HG02642 (cell line): ENCODE measurements around the gene ANK2.

ENCODE experiments used
- ATAC-seq: cut with Tn5 transposase; IDR thresholded peaks from one replicate; pipeline ENCODE4 v1.9.1; 2021; ENCODE audit warnings: mild to moderate bottlenecking; ENCODE audit not compliant: unreplicated experiment, poor library complexity

The ANK2 gene

GRCh38 chr4:113145147-113145518 is 95.7 kb downstream of the ANK2 start:
- no peak for ATAC-seq

GRCh38 chr4:113145519-113146291 is 96.3 kb downstream of the ANK2 start:
- no peak for ATAC-seq

- ATAC-seq = peak; percentile 77
These were observed 97.5 kb downstream of the ANK2 start for GRCh38 chr4:113146876-113147358.

- ATAC-seq = no peak
These were observed 98.2 kb downstream of the ANK2 start for GRCh38 chr4:113147498-113148111.

- ATAC-seq = no peak
These were observed 99.5 kb downstream of the ANK2 start for GRCh38 chr4:113148925-113149324.

- ATAC-seq = no peak
These were observed 104.2 kb downstream of the ANK2 start for GRCh38 chr4:113153529-113154101.

- no peak for ATAC-seq
These were observed 104.8 kb downstream of the ANK2 start for GRCh38 chr4:113154281-113154680.

- no peak for ATAC-seq
These were observed 107.8 kb downstream of the ANK2 start for GRCh38 chr4:113157086-113157857.

- ATAC-seq = no peak
These were observed 110.6 kb downstream of the ANK2 start for GRCh38 chr4:113159942-113160545.

- no peak for ATAC-seq
These were observed 111.1 kb downstream of the ANK2 start for GRCh38 chr4:113160548-113160947.

GRCh38 chr4:113162089-113162488 is 112.6 kb downstream of the ANK2 start:
- no peak for ATAC-seq

- no peak for ATAC-seq
These were observed 119.9 kb downstream of the ANK2 start for GRCh38 chr4:113169368-113169767.

- ATAC-seq = no peak
These were observed 120.8 kb downstream of the ANK2 start for GRCh38 chr4:113170115-113170804.

GRCh38 chr4:113170805-113171468 is 121.5 kb downstream of the ANK2 start:
- no peak for ATAC-seq

- no peak for ATAC-seq
These were observed 123.8 kb downstream of the ANK2 start for GRCh38 chr4:113173126-113173792.

- no peak for ATAC-seq
These were observed 124.4 kb downstream of the ANK2 start for GRCh38 chr4:113173793-113174264.

GRCh38 chr4:113179091-113179490 is 129.6 kb downstream of the ANK2 start:
- ATAC-seq = no peak

- ATAC-seq = no peak
These were observed 130.5 kb downstream of the ANK2 start for GRCh38 chr4:113179996-113180395.
